K562 treated with DMSO at 1 percent for 12 hours (cell line): Measurements from ENCODE around the gene NHS. TPM values are rescaled to one million over a fixed set of nuclear protein-coding genes. Genes with fewer than 3 reads are reported as not detected.

Experiments used
- total RNA-seq: library from RNA; unstranded; fragments of 300-600 nt; gene quantifications from 2 replicates; pipeline ENCODE4 v1.2.3, GENCODE V29; 2022; ENCODE audit not compliant: insufficient read depth

NHS gene
- total RNA-seq: not detected in 2 replicates

DNA sequence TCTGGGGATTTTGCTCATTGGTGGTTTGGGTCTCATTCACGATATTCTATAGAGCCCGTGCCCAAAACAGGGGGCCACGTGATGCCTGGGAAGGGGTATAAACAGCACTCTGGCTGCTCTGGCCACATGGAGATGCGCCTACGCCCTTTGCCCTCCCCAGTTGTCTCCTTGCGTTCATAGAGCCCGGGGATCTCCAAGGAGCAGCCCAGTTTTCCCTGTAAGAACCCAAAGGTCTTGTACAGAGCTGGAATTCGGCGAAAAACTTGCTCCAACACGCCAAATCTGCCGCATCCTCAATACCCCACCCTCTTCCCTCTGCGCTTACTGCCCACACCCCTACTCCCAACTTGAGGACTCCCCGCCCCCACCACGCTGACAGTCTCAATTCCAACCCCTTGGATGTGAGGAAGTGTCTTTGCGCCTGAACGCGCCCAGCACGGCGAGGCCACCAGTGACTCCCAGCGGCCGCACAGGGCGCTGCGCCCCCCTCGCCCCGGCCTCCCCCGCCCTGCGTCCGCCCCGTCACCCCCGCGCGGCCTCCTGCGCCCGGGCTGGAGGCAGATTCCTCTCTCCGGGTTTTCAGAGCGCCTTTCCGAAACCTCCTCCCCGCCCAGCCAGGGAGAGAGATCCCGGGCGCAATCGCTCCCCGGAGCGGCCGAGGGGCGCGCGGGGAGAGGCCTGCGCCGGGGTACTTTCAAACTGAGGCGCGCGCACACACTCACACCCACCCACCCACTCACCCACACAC is at the start of gene NHS:
Gene NHS (plus strand): TSS at position 582 of the 748 bp plus-strand sequence. CDS start 558 bp downstream, outside the sequence.

GRCh38 chrX:17736856-17737709 is 362.1 kb downstream of the NHS start, which contains the start of gene SCML1:
SCML1 (plus strand) TSS chrX:17737493; CDS start chrX:17744187, 6,694 bp downstream.

